Stomach (tissue), 4 donors: Measurements from ENCODE around the gene PDE6A.

ENCODE experiments used
- CTCF ChIP-seq, 7 experiments: fragments of 450-650 bp in 4 of 7; fragments of 200-600 bp in 3 of 7; sonication (generic) in 3 of 7; IDR thresholded peaks; one replicate each; pipeline ENCODE4 v1.5.1; 2016 to 2019; ENCODE audit warnings: antibody characterized with exemption in 7 of 7, control low read depth in 2 of 7, mild to moderate bottlenecking in 1 of 7
- EP300 ChIP-seq: sonication (generic); formaldehyde crosslinking; IDR thresholded peaks from one replicate; pipeline ENCODE4 v1.6.1; 2017; ENCODE audit warnings: antibody characterized with exemption
- POLR2A ChIP-seq, 4 donors: fragments of 450-650 bp; IDR thresholded peaks; one replicate each; pipeline ENCODE4 v1.6.1; 2016; ENCODE audit warnings: antibody characterized with exemption in 4 of 4, control low read depth in 2 of 4, mild to moderate bottlenecking in 1 of 4, moderate library complexity in 1 of 4

- TF ChIP-seq POLR2A (IDR thresholded peaks at IDR 0.05) (no peak), CTCF (IDR thresholded peaks at IDR 0.05) (peak in 4 of 7 experiments; percentile 30 to 46 (median 37)), EP300 (no peak)
Observed at GRCh38 chr5:149959406-149960236, 15.0 kb upstream of the PDE6A start.
